HepG2 (cell line): ENCODE results near the gene NTN4. TPM values are rescaled to one million over a fixed set of nuclear protein-coding genes. Genes with fewer than 3 reads are reported as not detected.

Experiments
- ATAC-seq: fragments of 200-7000 bp; cut with Tn5 transposase; 3 replicates; pipeline ENCODE4 v1.9.1; 2020; ENCODE audit warnings: mild to moderate bottlenecking, moderate library complexity
- BruUV-seq: library from RNA; stranded (reverse); fragments of 400-500 nt; replicated peaks from 2 replicates; lab custom pipeline; 2021; lab: Mats Ljungman, UMichigan
- CTCF ChIA-PET: fragments of 300-600 bp; formaldehyde crosslinking; extraction: SDS; loops from one replicate; lab custom pipeline; 2021; ENCODE audit warnings: low total read pairs, inconsistent platforms, low intra/inter-chr PET ratio; lab: Yijun Ruan, JAX
- POLR2A ChIA-PET: fragments of 350-600 bp; sonication (Branson Sonifier 250); formaldehyde crosslinking; loops from one replicate; lab custom pipeline; 2020; ENCODE audit warnings: antibody characterized with exemption, inconsistent platforms; lab: Yijun Ruan, JAX
- DNase-seq: peaks from one replicate; pipeline ENCODE4 v3.0.0-alpha.2; 2015; ENCODE audit warnings: low spot score
- FAIRE-seq: peaks from 3 replicates; lab custom pipeline; 2011; peaks lifted over from hg19 to GRCh38; lab: Jason Lieb, UNC
- H2AFZ ChIP-seq: one replicate; pipeline ENCODE4 v1.6.1; 2011; ENCODE audit warnings: low read length, inconsistent platforms
- H3K27ac ChIP-seq: fragments of 300-600 bp; 3 replicates; pipeline ENCODE4 v1.8.0; 2011; ENCODE audit warnings: mixed run types, mild to moderate bottlenecking, mixed read lengths, low read length, inconsistent platforms; ENCODE audit not compliant: insufficient read depth; ENCODE audit errors: extremely low read length
- H3K27me3 ChIP-seq, 2 experiments: fragments of 200-600 bp in 1 of 2; 2 replicates in 1 of 2; 3 replicates in 1 of 2; pipeline versions ENCODE4 v1.6.0 to v1.8.0; 2011; ENCODE audit warnings: low read length in 2 of 2, mild to moderate bottlenecking in 2 of 2, moderate library complexity in 2 of 2, inconsistent platforms in 1 of 2; ENCODE audit not compliant: insufficient read depth in 2 of 2, control insufficient read depth in 1 of 2
- H3K36me3 ChIP-seq, 2 experiments: fragments of 200-600 bp in 1 of 2; replicated peaks in 1 of 2; 2 replicates in 1 of 2; 3 replicates in 1 of 2; pipeline versions ENCODE4 v1.5.1 to v1.8.0; 2011; ENCODE audit warnings: low read length in 2 of 2, inconsistent platforms in 1 of 2; ENCODE audit not compliant: insufficient read depth in 2 of 2, control insufficient read depth in 1 of 2
- H3K4me1 ChIP-seq: 2 replicates; pipeline ENCODE4 v1.5.1; 2012; ENCODE audit warnings: low read length, inconsistent platforms; ENCODE audit not compliant: insufficient read depth
- H3K4me2 ChIP-seq: 2 replicates; pipeline ENCODE4 v1.6.0; 2011; ENCODE audit warnings: low read depth, low read length, inconsistent platforms
- H3K4me3 ChIP-seq, 3 experiments: fragments of 200-600 bp in 1 of 3; sonication (generic), shearing (Covaris generic) in 1 of 3; replicated peaks in 1 of 3; 2 replicates each; pipeline ENCODE4 v1.5.1; 2011 to 2016; ENCODE audit warnings: low read length in 3 of 3, inconsistent platforms in 2 of 3, low read depth in 2 of 3, mild to moderate bottlenecking in 2 of 3, control low read depth in 1 of 3, mixed read lengths in 1 of 3; ENCODE audit not compliant: insufficient read depth in 1 of 3
- H3K79me2 ChIP-seq: one replicate; pipeline ENCODE4 v1.6.1; 2011; ENCODE audit warnings: low read length, inconsistent platforms; ENCODE audit not compliant: insufficient read depth
- H3K9ac ChIP-seq: 2 replicates; pipeline ENCODE4 v1.6.0; 2011; ENCODE audit warnings: mild to moderate bottlenecking, low read depth, low read length, inconsistent platforms; ENCODE audit not compliant: insufficient read depth
- H3K9me3 ChIP-seq: 2 replicates; pipeline ENCODE4 v1.5.1; 2012; ENCODE audit warnings: mild to moderate bottlenecking, low read length
- H4K20me1 ChIP-seq: 2 replicates; pipeline ENCODE4 v1.6.0; 2011; ENCODE audit warnings: inconsistent platforms, mild to moderate bottlenecking, low read length, moderate library complexity; ENCODE audit not compliant: insufficient read depth
- ATRX ChIP-seq: sonication (generic); formaldehyde crosslinking; IDR thresholded peaks from 2 replicates; pipeline ENCODE4 v1.4.0; 2020; ENCODE audit warnings: missing genetic modification reagents, borderline replicate concordance
- CAMTA2 ChIP-seq: sonication (generic); formaldehyde crosslinking; IDR thresholded peaks from 2 replicates; pipeline ENCODE4 v1.4.0; 2020; ENCODE audit warnings: mild to moderate bottlenecking, missing genetic modification reagents, borderline replicate concordance
- GTF2F1 ChIP-seq: fragments of 150-350 bp; IDR thresholded peaks from 2 replicates; pipeline ENCODE4 v1.6.1; 2014; ENCODE audit warnings: low read length
- NCOA5 ChIP-seq: sonication (generic); formaldehyde crosslinking; IDR thresholded peaks from 2 replicates; pipeline ENCODE4 v1.4.0; 2020; ENCODE audit warnings: missing genetic modification reagents
- STAT6 ChIP-seq: sonication (generic); formaldehyde crosslinking; IDR thresholded peaks from 2 replicates; pipeline ENCODE4 v1.4.0; 2020; ENCODE audit warnings: missing genetic modification reagents, mild to moderate bottlenecking, borderline replicate concordance
- ZBTB1 ChIP-seq: sonication (generic); formaldehyde crosslinking; IDR thresholded peaks from 2 replicates; pipeline ENCODE4 v1.4.0; 2020; ENCODE audit warnings: missing genetic modification reagents, borderline replicate concordance
- ZNF607 ChIP-seq: sonication (generic); formaldehyde crosslinking; IDR thresholded peaks from 2 replicates; pipeline ENCODE4 v1.5.1; 2020; ENCODE audit warnings: missing genetic modification reagents, mild to moderate bottlenecking, borderline replicate concordance
- ZNF781 ChIP-seq: sonication (generic); formaldehyde crosslinking; IDR thresholded peaks from 2 replicates; pipeline ENCODE4 v1.5.1; 2020; ENCODE audit warnings: borderline replicate concordance, mild to moderate bottlenecking, missing genetic modification reagents; ENCODE audit errors: not compliant biosample characterization
- ZSCAN20 ChIP-seq: sonication (generic); formaldehyde crosslinking; IDR thresholded peaks from 2 replicates; pipeline ENCODE4 v1.4.0; 2020; ENCODE audit warnings: missing genetic modification reagents, mild to moderate bottlenecking, borderline replicate concordance
- WGBS: methylation state at CpG from one replicate; pipeline ENCODE4 v1.1.6; 2017; ENCODE audit warnings: low lambda C conversion rate; 5-methylcytosine and 5-hydroxymethylcytosine counted together
- in situ Hi-C: cut with HindIII; loops from 2 replicates; pipeline ENCODE4 v1.10.0; 2017; ENCODE audit warnings: low pct_unique_long_range_greater_than_20kb; ENCODE audit not compliant: extremely low pct_ligation_motif_present
- intact Hi-C: fragments of 100-400 bp; cut with micrococcal nuclease; formaldehyde crosslinking; loops from one replicate; pipeline ENCODE4 v1.10.0; 2022; ENCODE audit not compliant: unreplicated experiment
- polyA plus RNA-seq, 8 experiments: library from polyadenylated mRNA; depleted of rRNA in 3 of 8; stranded (reverse) in 7 of 8; unstranded in 1 of 8; fragments of >200 nt; fragmentation: Illumina TruSeq in 4 of 8; extraction: Trizol in 4 of 8; gene quantifications; 2 replicates each; pipeline versions ENCODE4 v1.2.1 to v1.2.3, GENCODE V29; 2011 to 2016; ENCODE audit warnings: low read depth in 4 of 8, missing spikeins in 1 of 8, mixed read lengths in 1 of 8; ENCODE audit not compliant: insufficient read depth in 1 of 8
- total RNA-seq, 5 experiments: library from RNA; depleted of rRNA; stranded (reverse); fragments of >200 nt; fragmentation: Illumina TruSeq; extraction: Trizol; gene quantifications; 2 replicates each; pipeline ENCODE4 v1.2.3, GENCODE V29; 2016; ENCODE audit warnings: low read depth in 1 of 5
- TF ChIP-seq, protein P1 (sequence below): IDR thresholded peaks from 2 replicates; pipeline ENCODE4 v1.6.1; 2016; ENCODE audit warnings: low read depth, missing genetic modification reagents, missing compliant biosample characterization

Gene NTN4
- total and polyA plus RNA-seq, 2 of the 13 experiments (the other 11 are each of a cell fraction or from before 2014, with no cell fraction given) = 7.8 to 11.5 TPM

GRCh38 chr12:95836185-95836609, 45.6 kb upstream of the NTN4 start:
- in situ Hi-C loops = no loop called here
- Histone ChIP-seq H3K9me3 (no peaks in the 10 kb centered on the region), H2AFZ (no peak overlapping the region), H3K9ac (no peak overlapping the region), H3K4me3 (no peak overlapping the region), H3K4me1 (peaks cover 24% of the 10 kb centered on the region), H3K27me3 (peaks cover 0 to 5% of the 10 kb centered on the region in 2 experiments; a peak in 1 of 5 replicates), H3K36me3 (no peaks in the 10 kb centered on the region), H3K4me2 (no peak overlapping the region), H4K20me1 (no peaks in the 10 kb centered on the region), H3K27ac (no peak overlapping the region), H3K79me2 (no peaks in the 10 kb centered on the region)
- ATAC-seq = no peak
- ChIA-PET CTCF (no interaction called here), POLR2A (interaction anchor here (0.6 kb wide), 1 partner anchor 26 kb away, joined by 3 read pairs; no protein-coding TSS in a partner anchor)
- no peak for FAIRE-seq
- TF ChIP-seq CAMTA2 (CRISPR knock-in tag) = no peak
- no peak for TF ChIP-seq ATRX (CRISPR knock-in tag)
- TF ChIP-seq NCOA5 = no peak
- TF ChIP-seq, protein P1, sequence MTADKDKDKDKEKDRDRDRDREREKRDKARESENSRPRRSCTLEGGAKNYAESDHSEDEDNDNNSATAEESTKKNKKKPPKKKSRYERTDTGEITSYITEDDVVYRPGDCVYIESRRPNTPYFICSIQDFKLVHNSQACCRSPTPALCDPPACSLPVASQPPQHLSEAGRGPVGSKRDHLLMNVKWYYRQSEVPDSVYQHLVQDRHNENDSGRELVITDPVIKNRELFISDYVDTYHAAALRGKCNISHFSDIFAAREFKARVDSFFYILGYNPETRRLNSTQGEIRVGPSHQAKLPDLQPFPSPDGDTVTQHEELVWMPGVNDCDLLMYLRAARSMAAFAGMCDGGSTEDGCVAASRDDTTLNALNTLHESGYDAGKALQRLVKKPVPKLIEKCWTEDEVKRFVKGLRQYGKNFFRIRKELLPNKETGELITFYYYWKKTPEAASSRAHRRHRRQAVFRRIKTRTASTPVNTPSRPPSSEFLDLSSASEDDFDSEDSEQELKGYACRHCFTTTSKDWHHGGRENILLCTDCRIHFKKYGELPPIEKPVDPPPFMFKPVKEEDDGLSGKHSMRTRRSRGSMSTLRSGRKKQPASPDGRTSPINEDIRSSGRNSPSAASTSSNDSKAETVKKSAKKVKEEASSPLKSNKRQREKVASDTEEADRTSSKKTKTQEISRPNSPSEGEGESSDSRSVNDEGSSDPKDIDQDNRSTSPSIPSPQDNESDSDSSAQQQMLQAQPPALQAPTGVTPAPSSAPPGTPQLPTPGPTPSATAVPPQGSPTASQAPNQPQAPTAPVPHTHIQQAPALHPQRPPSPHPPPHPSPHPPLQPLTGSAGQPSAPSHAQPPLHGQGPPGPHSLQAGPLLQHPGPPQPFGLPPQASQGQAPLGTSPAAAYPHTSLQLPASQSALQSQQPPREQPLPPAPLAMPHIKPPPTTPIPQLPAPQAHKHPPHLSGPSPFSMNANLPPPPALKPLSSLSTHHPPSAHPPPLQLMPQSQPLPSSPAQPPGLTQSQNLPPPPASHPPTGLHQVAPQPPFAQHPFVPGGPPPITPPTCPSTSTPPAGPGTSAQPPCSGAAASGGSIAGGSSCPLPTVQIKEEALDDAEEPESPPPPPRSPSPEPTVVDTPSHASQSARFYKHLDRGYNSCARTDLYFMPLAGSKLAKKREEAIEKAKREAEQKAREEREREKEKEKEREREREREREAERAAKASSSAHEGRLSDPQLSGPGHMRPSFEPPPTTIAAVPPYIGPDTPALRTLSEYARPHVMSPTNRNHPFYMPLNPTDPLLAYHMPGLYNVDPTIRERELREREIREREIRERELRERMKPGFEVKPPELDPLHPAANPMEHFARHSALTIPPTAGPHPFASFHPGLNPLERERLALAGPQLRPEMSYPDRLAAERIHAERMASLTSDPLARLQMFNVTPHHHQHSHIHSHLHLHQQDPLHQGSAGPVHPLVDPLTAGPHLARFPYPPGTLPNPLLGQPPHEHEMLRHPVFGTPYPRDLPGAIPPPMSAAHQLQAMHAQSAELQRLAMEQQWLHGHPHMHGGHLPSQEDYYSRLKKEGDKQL (CRISPR knock-in tag) = no peak
- TF ChIP-seq GTF2F1 = no peak
- no peak for TF ChIP-seq ZNF781 (CRISPR knock-in tag)
- no peak for TF ChIP-seq STAT6 (CRISPR knock-in tag)
- TF ChIP-seq ZBTB1 (CRISPR knock-in tag) = no peak
- no peak for TF ChIP-seq ZSCAN20 (CRISPR knock-in tag)
- no peak for TF ChIP-seq ZNF607 (CRISPR knock-in tag)
- DNase-seq = no peak
- 2% methylated on average over 3 of the region's 3 CpGs for WGBS
- intact Hi-C loops = no loop called here
- BruUV-seq = no TSS peak
